Measurements from ENCODE around the gene ATF7IP2.
"Not testable (repeated sequence)": the region's sequence is repeated elsewhere in the genome, so short reads cannot be mapped to it uniquely, and the experiment has no call there.

Gene ATF7IP2, protein sequence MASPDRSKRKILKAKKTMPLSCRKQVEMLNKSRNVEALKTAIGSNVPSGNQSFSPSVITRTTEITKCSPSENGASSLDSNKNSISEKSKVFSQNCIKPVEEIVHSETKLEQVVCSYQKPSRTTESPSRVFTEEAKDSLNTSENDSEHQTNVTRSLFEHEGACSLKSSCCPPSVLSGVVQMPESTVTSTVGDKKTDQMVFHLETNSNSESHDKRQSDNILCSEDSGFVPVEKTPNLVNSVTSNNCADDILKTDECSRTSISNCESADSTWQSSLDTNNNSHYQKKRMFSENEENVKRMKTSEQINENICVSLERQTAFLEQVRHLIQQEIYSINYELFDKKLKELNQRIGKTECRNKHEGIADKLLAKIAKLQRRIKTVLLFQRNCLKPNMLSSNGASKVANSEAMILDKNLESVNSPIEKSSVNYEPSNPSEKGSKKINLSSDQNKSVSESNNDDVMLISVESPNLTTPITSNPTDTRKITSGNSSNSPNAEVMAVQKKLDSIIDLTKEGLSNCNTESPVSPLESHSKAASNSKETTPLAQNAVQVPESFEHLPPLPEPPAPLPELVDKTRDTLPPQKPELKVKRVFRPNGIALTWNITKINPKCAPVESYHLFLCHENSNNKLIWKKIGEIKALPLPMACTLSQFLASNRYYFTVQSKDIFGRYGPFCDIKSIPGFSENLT

DNA sequence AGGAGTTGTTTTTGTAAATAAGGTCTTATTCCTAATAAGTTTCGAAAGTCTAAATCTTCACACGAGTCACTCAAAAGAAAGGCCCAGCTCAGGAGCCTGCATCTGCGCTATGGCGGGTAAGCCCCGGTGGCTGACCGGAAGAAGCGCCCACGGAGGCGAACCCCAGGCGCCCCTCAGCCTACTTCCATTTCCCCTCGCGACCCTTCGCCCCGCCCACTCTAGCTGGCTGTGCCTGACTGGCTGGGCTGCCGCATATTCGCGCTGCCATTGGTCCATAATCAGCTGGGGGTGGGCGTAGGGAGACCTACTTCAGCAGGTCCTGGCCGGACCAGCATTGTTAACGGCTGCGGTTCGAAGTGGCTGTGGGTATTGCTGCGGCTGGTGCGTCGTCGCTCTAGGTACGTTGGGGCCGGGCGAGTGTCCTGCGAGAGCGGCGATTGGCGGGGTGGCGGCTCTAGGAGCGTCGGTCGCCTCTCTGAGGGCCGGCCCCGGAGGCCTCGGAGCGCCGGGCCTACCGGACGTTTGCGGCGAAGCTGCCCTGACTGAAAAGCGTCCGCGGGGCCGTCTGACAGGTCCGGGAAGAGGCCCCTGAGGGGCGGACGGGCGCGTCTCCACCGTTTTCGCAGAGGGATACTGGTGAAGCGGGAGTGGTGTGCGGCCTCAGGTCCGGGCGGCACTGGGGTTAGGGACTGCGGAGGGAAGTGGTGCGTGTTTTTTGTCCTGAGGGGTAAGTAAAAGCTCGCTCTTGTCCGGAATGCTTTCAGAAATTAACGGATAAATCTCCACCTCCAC, at the start of gene ATF7IP2:
ATF7IP2 (plus strand) TSS at position 337 of the 792 bp plus-strand sequence. CDS start 44,560 bp downstream, outside the sequence.
- DNase-seq (ENCODE audit: low spot score in 2 of 2) (peak; percentile 80 to 95), ATAC-seq (peak; percentile 98)
- H3K27ac Mint-ChIP-seq: peak within 1 kb of the TSS; percentile 98
- H3K4me3 Mint-ChIP-seq: peak within 1 kb of the TSS; percentile 96
- H3K9me3 Mint-ChIP-seq: no peaks in the 10 kb centered on the region
- peaks cover 34% of the 10 kb centered on the region for H3K36me3 Mint-ChIP-seq
- peaks cover 45% of the 10 kb centered on the region for H3K4me1 Mint-ChIP-seq

DNA sequence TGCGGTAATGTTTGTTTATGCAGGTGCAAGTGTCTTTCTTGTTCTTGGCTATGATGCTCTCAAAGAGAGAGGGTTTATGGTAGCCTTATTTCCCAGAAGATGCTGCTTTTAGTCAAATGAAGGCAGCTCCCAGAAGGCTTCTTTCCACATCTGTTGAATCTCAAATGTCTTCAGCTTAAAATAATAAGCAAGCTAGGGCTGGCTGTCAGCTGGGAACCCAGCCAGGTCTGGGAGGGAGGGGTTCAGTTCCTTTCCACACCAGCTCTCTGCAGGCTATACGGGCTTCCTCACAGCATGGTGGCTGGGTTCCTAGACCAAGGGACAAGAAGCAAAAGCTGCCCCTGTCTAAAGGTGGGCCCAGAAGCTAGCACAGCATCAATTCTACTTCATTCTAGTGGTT, 47.4 kb upstream of the ATF7IP2 start:
- DNase-seq (ENCODE audit: low spot score in 2 of 2) (no peak), ATAC-seq (no peak)
- H3K27ac Mint-ChIP-seq: no peak overlapping the region
- H3K4me3 Mint-ChIP-seq: no peak overlapping the region
- no peaks in the 10 kb centered on the region for H3K36me3 Mint-ChIP-seq
- peaks cover 17% of the 10 kb centered on the region for H3K4me1 Mint-ChIP-seq
- peaks cover 15% of the 10 kb centered on the region for H3K9me3 Mint-ChIP-seq

DNA sequence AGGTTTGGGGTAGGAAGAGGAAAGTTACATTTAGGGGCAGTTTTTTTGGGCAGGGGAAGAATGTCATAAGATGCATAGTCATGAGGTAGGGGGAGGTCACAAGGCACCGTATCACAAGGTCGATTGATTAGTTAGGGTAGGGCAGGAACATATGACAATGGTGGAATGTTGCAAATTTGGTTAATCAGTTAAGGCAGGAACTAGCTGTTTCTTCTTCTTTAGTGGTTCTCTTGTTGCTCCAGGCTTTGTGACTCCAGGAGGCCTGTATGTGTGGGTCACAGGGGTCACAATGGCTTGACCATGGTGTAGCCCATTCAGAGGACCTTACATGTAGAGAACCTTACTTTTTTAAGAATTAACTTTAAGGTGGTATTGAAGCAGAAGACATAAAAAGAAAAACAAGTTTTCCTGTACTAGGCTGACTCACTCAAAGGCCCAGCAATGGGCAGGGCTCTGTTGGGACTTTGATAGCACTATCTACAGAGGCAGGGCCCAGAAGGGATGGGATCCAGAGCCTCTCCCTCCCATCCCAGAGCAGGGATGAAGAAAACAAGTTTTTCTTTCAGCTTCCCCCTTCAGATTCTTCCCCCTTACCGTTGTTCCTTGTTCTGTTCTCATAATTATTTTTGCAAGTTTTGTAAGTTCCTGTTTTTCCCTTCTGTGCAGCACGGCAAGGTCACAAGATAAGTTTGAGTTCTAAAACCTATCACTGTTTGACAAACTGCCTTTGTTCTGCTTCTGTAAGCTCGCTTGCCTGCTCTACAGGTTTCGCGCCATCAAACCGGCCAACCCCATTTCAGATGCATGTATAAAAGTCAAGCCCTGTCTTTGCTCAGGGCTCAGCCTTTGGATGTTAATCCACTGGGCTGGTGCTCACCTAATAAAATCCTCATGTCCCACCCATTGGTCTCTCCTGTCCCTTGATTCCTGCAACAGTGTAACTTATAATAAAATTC, 45.8 kb upstream of the ATF7IP2 start:
- Mint-ChIP-seq H3K4me1 (peaks cover under 1% of the 10 kb centered on the region), H3K9me3 (peaks cover 16% of the 10 kb centered on the region), H3K4me3 (no peak overlapping the region), H3K27ac (no peak overlapping the region), H3K36me3 (no peaks in the 10 kb centered on the region)
- ATAC-seq (no peak), DNase-seq (ENCODE audit: low spot score in 2 of 2) (no peak)

DNA sequence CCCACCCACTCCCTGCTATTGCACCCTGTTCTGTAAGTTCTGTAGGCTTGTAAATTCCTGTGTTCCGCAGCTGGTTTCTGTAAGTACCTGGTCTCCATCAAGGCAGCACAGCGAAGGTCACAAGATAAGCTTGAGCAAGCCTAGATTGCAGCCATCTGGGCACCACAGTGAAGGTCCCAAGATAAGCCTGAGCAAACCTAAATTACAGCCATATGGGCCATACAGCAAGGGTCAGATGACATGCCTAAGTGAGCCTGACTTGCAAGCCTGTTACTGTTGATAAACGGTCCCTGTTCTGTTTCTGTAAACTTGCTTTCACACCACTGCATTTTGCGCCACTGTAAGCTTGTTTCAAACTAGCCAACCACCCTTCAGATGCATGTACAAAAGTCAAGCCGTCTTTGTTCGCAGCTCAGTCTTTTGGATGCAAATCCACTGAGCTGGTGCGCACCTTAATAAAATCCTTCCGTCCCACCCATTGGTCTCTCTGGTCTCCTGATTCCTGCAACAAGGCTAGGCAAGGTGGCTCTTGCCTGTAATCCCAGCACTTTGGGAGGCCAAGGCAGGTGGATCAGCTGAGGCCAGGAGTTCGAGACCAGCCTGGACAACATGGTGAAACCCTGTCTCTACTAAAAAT, 42.6 kb upstream of the ATF7IP2 start:
- no peaks in the 10 kb centered on the region for H3K36me3 Mint-ChIP-seq

DNA sequence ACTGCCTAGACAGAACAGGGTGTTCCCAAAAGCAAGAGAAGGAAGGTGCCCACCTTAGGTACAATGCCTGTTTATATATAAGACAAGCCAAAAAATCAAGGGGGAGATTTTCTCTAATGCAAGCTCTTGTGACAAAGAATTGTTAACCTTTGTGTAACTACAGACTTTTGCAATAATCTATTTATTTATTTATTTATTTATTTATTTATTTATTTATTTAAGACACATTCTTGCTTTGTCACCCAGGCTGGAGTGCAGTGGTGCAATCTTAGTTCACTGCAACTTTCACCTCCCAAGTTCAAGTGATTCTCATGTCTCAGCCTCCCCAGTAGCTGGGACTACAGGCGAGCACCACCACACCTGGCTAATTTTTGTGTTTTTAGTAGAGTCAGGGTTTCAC, 41.2 kb upstream of the ATF7IP2 start:
- not testable (repeated sequence) for H3K4me3 Mint-ChIP-seq; H3K27ac Mint-ChIP-seq; H3K4me1 Mint-ChIP-seq; H3K36me3 Mint-ChIP-seq; DNase-seq (ENCODE audit: low spot score in 2 of 2); ATAC-seq
- peaks cover 16% of the 10 kb centered on the region for H3K9me3 Mint-ChIP-seq

More for the DNA sequence above, 42.6 kb upstream of the ATF7IP2 start:
- Mint-ChIP-seq H3K4me1 (no peaks in the 10 kb centered on the region), H3K9me3 (peaks cover 19% of the 10 kb centered on the region), H3K27ac (no peak overlapping the region), H3K4me3 (no peak overlapping the region)
- no peak for DNase-seq (ENCODE audit: low spot score in 2 of 2)
- no peak for ATAC-seq

DNA sequence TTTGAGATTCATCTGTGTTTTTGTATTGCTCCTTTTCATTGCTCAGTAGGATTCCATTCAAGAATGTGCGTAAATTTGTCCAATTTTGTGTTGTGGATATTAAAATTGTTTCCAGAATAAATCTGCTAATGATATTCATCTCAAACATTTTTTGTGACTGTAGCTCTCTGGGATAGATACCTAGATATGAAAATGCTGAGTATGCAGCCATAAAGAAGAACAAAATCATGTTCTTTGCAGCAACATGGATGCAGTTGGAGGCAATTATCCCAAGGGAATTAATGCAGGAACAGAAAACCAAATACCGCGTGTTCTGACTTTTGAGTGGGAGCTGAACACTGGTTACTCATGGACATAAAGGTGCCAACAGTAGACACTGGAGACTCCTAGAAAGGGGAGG, 40.2 kb upstream of the ATF7IP2 start:
- no peak for DNase-seq (ENCODE audit: low spot score in 2 of 2)
- H3K4me1 Mint-ChIP-seq: no peaks in the 10 kb centered on the region
- no peak overlapping the region for H3K4me3 Mint-ChIP-seq
- peaks cover 12% of the 10 kb centered on the region for H3K9me3 Mint-ChIP-seq
- ATAC-seq: no peak
- H3K27ac Mint-ChIP-seq: no peak overlapping the region
- H3K36me3 Mint-ChIP-seq: no peaks in the 10 kb centered on the region

DNA sequence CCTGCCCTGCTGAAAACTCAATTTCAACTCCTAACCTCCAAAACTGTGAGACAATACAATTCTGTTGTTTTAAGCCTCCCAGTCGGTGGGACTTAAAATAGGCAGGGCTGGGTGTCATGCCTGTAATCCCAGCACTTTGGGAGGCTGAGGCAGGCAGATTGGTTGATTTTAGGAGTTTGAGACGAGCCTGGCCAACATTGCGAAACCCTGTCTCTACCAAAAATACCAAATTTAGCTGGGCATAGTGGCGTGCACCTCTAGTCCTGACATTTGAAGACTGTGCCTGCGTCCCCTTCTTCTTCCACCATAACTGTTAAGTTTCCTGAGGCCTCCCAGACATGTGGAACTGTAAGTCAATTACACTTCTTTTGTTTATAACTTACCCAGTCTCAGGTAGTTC, 36.0 kb upstream of the ATF7IP2 start:
- H3K36me3 Mint-ChIP-seq: no peaks in the 10 kb centered on the region

DNA sequence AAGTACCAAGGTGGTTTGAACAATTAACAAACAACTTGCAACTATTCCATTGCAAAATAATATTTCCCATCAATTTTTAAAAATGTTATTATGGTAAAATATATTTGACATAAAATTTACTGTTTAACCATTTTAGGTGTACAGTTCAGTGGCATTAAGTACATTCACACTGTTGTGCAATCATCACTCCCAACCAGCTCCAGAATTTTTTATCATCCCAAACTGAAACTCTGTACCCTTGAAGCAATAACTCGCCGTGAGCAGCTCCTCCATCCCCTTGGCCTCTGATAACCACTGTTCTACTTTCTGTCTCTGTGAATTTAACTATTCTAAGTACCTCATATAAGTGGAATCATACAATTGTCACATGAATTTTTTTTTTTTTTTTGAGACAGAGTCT, 33.6 kb upstream of the ATF7IP2 start:
- no peaks in the 10 kb centered on the region for H3K9me3 Mint-ChIP-seq
- ATAC-seq: no peak
- no peak overlapping the region for H3K27ac Mint-ChIP-seq

More for the DNA sequence above, 36.0 kb upstream of the ATF7IP2 start:
- no peak overlapping the region for H3K4me3 Mint-ChIP-seq
- H3K4me1 Mint-ChIP-seq: no peaks in the 10 kb centered on the region
- no peak overlapping the region for H3K27ac Mint-ChIP-seq
- DNase-seq (ENCODE audit: low spot score in 2 of 2) (no peak), ATAC-seq (no peak)
- H3K9me3 Mint-ChIP-seq: peaks cover 3% of the 10 kb centered on the region

DNA sequence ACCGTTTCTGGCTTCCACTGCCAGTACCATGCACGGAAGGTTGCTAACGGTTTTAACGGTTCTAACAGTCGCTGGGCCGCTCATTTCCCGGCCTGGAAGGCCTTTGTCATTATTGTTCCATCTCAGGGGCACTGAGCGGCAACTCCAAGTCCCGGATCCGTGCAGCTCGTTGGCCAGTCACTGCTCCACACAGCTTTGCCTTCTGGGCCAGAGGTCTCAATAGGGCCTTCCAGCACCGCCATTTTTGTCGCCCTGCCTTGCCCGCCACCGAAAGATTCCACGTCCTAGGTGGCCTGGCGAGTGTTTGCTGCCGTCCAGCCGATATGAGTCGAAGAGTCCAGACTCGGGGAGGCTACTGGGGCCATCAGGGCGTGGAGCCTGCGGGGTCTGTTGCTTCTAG, 30.3 kb upstream of the ATF7IP2 start:
- ATAC-seq (no peak), DNase-seq (ENCODE audit: low spot score in 2 of 2) (no peak)
- Mint-ChIP-seq H3K4me1 (no peaks in the 10 kb centered on the region), H3K27ac (no peak overlapping the region), H3K36me3 (no peaks in the 10 kb centered on the region), H3K4me3 (no peak overlapping the region), H3K9me3 (no peaks in the 10 kb centered on the region)

More for the DNA sequence above, 33.6 kb upstream of the ATF7IP2 start:
- Mint-ChIP-seq H3K4me3 (no peak overlapping the region), H3K36me3 (no peaks in the 10 kb centered on the region), H3K4me1 (no peaks in the 10 kb centered on the region)
- no peak for DNase-seq (ENCODE audit: low spot score in 2 of 2)

DNA sequence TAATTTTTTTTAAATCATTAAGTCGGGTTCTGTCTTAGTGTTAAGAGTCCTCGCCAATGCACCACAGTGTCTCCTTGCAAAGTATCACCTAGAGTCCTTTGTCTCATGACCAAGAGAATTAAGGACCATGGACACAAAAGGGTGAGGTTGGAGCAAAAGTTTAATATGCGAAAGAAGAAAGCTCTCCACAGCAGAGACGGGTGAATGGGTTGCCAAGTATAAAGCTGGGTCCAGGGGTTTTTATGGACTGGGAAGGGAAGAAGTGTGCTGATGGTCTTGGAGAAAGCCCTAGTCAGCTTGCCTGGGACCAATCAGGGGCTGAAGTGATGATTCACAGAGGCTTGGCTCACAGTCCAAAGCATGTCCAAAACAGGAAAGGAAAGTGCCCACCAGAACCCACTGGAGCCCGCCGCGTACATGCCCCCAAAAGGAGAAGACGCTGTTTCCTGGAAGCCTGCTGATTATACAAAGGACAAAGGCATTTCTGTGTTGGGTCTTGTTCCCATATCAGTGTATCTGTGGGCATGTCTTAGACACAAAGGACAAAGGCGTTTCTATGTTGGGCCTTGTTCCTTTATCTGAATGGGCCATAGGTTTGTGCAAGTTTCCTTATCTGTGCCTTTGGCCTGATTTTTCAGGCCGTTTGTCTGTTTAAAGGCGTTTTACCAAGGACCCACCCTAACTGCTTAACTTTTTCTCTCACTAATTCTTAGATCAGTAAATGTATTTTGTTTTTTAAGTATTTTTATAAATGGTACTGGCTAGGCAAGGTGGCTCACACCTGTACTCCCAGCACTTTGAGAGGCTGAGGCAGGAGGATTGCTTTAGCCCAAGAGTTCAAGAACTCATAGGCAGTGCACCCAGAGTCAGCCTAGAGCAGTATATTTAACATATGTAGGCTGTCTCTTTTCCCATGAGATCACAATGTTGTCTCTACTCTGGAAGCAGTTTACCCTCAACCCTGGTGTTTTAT, 28.7 kb upstream of the ATF7IP2 start:
- H3K36me3 Mint-ChIP-seq: no peaks in the 10 kb centered on the region
- peaks cover 3% of the 10 kb centered on the region for H3K4me1 Mint-ChIP-seq
- ATAC-seq (no peak), DNase-seq (ENCODE audit: low spot score in 2 of 2) (no peak)
- no peak overlapping the region for H3K4me3 Mint-ChIP-seq
- H3K9me3 Mint-ChIP-seq: no peaks in the 10 kb centered on the region
- no peak overlapping the region for H3K27ac Mint-ChIP-seq

DNA sequence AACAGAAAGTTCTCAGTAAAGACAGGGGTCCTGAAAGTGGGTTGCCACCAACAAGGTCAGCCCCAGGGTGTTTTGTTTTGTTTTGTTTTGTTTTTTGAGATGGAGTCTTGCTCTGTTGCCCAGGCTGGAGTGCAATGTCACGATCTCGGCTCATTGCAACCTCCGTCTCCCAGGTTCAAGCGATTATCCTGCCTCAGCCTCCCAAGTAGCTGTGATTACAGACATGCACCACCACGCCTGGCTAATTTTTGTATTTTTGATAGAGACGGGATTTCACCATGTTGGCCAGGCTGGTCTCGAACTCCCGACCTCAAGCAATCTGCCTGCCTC, 24.1 kb upstream of the ATF7IP2 start:
- not testable (repeated sequence) for H3K4me1 Mint-ChIP-seq; H3K9me3 Mint-ChIP-seq; H3K36me3 Mint-ChIP-seq; ATAC-seq; H3K4me3 Mint-ChIP-seq; DNase-seq (ENCODE audit: low spot score in 2 of 2); H3K27ac Mint-ChIP-seq

DNA sequence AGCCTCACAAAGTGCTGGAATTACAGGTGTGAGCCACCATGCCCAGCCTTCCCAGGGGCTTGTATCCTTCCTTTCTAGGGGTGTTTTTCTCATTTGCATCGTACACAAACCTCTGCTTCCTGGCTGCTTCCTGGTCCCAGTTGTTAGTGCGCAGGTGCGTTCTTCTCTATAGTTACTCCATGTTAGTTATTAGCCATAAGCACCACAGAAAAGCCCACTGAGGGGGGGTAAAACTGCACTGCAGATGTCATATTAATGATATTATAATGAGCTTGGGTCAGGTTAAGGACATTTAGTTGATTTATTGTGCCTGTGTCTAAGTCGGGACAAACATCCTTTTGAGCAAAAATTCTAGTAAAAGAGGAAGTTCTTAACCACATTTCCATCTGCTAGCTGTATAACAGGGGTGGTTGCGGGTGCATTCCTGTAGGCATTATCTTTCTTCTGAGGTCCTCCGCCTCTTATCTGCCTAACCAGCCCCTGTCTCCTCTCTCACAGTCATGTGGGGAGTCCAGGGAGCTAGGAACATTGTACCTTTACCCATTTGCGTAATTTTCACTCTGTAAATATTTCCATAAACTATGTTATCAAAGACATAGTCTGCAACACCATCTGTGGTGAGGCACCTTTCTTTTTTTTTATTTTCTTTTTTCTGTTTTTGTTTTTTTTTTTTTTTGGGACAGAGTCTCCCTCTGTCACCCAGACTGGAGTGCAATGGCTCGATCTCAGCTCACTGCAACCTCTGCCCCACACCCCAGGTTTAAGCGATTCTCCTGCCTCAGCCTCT, 23.6 kb upstream of the ATF7IP2 start:
- Mint-ChIP-seq H3K4me1 (peaks cover 8% of the 10 kb centered on the region), H3K4me3 (no peak overlapping the region), H3K9me3 (no peaks in the 10 kb centered on the region), H3K36me3 (no peaks in the 10 kb centered on the region), H3K27ac (no peak overlapping the region)
- DNase-seq (ENCODE audit: low spot score in 2 of 2): no peak
- ATAC-seq: no peak

DNA sequence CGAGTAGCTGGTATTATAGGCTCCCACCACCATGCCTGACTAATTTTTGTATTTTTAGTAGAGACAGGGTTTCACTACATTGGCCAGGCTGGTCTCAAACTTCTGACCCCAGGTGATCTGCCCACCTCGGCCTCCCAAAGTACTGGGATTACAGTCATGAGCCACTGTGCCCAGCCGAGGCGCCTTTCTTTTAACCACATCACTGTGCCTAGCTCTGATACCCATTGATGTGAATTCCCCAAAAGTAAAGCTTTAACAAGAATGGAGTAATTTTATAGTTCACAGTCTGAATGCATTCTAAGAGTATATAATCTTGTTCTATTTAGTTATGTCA, 23.0 kb upstream of the ATF7IP2 start:
- not testable (repeated sequence) for H3K4me1 Mint-ChIP-seq, H3K27ac Mint-ChIP-seq

More for the DNA sequence above, 23.0 kb upstream of the ATF7IP2 start:
- H3K4me3 Mint-ChIP-seq; DNase-seq (ENCODE audit: low spot score in 2 of 2); H3K36me3 Mint-ChIP-seq; ATAC-seq; H3K9me3 Mint-ChIP-seq: not testable (repeated sequence)
